ENCODE data around the gene MIA. TPM values are rescaled to one million over a fixed set of nuclear protein-coding genes. Genes with fewer than 3 reads are reported as not detected.
"Not testable (repeated sequence)": the region's sequence is repeated elsewhere in the genome, so short reads cannot be mapped to it uniquely, and the experiment has no call there.

The MIA gene
- total RNA-seq, 4 donors from 2014 or later, result 2.1 to 4.1 (median 2.7) TPM

- Histone ChIP-seq H3K27ac (replicated peaks in 1 of 4) (no peak overlapping the region), H3K36me3 (peaks cover 67 to 98% (median 89%) of the 10 kb centered on the region in 4 donors), H3K27me3 (no peaks in the 10 kb centered on the region), H3K9me3 (no peaks in the 10 kb centered on the region), H3K4me1 (peaks cover 11 to 30% (median 28%) of the 10 kb centered on the region in 4 donors), H3K4me3 (no peak overlapping the region)
- WGBS, result 87% methylated on average over 13 of the region's 13 CpGs
- intact Hi-C loops (cut with DNase I), result no loop called here
- no peak for DNase-seq (ENCODE audit: extremely low spot score)
- TF ChIP-seq, protein P1, sequence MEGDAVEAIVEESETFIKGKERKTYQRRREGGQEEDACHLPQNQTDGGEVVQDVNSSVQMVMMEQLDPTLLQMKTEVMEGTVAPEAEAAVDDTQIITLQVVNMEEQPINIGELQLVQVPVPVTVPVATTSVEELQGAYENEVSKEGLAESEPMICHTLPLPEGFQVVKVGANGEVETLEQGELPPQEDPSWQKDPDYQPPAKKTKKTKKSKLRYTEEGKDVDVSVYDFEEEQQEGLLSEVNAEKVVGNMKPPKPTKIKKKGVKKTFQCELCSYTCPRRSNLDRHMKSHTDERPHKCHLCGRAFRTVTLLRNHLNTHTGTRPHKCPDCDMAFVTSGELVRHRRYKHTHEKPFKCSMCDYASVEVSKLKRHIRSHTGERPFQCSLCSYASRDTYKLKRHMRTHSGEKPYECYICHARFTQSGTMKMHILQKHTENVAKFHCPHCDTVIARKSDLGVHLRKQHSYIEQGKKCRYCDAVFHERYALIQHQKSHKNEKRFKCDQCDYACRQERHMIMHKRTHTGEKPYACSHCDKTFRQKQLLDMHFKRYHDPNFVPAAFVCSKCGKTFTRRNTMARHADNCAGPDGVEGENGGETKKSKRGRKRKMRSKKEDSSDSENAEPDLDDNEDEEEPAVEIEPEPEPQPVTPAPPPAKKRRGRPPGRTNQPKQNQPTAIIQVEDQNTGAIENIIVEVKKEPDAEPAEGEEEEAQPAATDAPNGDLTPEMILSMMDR (IDR thresholded peaks at IDR 0.05), result no peak
- TF ChIP-seq POLR2A (IDR thresholded peaks at IDR 0.05; ENCODE audit: low read depth) (no peak), POLR2AphosphoS5 (IDR thresholded peaks at IDR 0.05) (no peak), EP300 (IDR thresholded peaks at IDR 0.05) (no peak)
Measured at GRCh38 chr19:40759352-40759751, 16.0 kb upstream of the MIA start.

DNA sequence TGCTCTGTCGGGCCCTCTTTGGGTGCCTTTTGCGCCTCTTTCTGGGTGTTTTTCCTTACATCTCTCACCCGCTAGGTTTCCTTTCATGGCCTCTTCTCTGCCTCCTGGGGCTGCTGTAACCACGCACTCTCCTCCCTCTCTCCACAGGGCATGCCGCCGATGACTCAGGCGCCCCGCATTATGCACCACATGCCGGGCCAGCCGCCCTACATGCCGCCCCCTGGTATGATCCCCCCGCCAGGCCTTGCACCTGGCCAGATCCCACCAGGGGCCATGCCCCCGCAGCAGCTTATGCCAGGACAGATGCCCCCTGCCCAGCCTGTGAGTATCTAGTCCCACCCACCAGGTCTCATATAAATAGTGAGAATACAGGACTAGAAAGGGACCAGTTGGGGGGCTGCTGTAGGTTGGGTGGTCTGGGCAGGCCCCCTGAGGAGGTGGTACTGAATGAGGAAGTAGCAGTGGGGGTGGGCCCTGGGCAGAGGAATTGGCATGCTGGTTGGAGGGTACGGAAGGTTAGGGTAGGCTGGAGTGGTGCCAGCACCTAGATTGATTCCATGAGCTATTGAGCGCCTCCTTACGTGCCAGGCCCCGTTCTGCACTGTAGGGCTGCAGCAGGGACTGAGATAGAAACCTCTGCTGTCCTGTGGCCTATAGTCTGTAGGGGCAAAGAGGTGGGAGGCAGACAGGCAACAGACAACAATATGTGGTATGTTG lies 12.4 kb upstream of the MIA start:
- Histone ChIP-seq H3K4me3 (no peak overlapping the region), H3K9me3 (no peaks in the 10 kb centered on the region), H3K27ac (replicated peaks in 1 of 4) (no peak overlapping the region), H3K36me3 (peaks cover 75 to 99% (median 90%) of the 10 kb centered on the region in 4 donors), H3K4me1 (no peaks in the 10 kb centered on the region), H3K27me3 (no peaks in the 10 kb centered on the region)
- WGBS, result 93% methylated on average over 13 of the region's 17 CpGs
- TF ChIP-seq POLR2AphosphoS5 (IDR thresholded peaks at IDR 0.05) (no peak), POLR2A (IDR thresholded peaks at IDR 0.05; ENCODE audit: low read depth) (no peak), EP300 (IDR thresholded peaks at IDR 0.05) (no peak)
- TF ChIP-seq, protein P1 (IDR thresholded peaks at IDR 0.05), result no peak
- DNase-seq (ENCODE audit: extremely low spot score), result no peak
- intact Hi-C loops (cut with DNase I), result no loop called here

DNA sequence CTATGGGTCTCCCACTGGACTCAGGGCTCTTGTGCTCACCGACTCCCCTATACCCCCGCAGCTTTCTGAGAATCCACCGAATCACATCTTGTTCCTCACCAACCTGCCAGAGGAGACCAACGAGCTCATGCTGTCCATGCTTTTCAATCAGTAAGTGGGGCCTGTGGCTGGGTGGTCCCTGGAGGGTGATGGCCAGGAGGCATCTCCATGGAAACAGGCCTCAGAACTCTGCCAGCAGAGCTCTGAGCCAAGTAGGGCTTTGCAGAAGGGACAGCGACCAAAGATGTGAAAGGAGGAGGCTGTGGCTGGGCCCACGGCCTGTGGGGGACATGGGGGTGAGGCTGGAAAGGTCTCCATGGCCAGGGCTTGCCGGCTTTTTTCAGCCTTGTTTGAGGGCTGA lies 11.8 kb upstream of the MIA start:
- 87% methylated on average over 7 of the region's 7 CpGs for WGBS
- intact Hi-C loops (cut with DNase I), result no loop called here
- peaks cover 72 to 94% (median 84%) of the 10 kb centered on the region in 4 donors for H3K36me3 ChIP-seq
- no peaks in the 10 kb centered on the region for H3K9me3 ChIP-seq
- no peak for TF ChIP-seq EP300 (IDR thresholded peaks at IDR 0.05)
- TF ChIP-seq POLR2A (IDR thresholded peaks at IDR 0.05; ENCODE audit: low read depth), result no peak
- TF ChIP-seq, protein P1 (IDR thresholded peaks at IDR 0.05), result no peak
- TF ChIP-seq POLR2AphosphoS5 (IDR thresholded peaks at IDR 0.05), result no peak
- no peak overlapping the region for H3K27ac ChIP-seq (replicated peaks in 1 of 4)
- H3K4me3 ChIP-seq, result no peak overlapping the region
- no peaks in the 10 kb centered on the region for H3K27me3 ChIP-seq
- H3K4me1 ChIP-seq, result no peaks in the 10 kb centered on the region
- no peak for DNase-seq (ENCODE audit: extremely low spot score)

DNA sequence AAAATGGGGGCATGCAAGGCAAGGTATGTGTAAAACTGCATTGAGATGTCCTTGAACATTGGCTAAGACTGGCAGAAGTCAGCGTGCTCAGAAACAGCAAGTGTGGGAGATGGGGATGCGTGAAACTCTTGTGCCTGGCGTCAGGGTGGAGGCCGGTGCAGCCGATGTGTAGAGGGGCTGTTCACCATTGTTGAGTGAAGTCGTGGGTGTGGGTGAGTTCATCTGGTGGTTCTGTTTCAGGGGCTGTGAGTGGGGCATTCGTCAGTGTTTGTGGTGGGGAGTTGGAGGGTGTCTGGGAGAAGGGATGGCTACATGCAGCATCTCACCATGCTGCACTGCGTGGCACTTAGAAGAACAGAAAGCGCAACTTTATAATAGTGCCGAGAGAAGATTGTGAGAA lies 11.4 kb upstream of the MIA start:
- no peaks in the 10 kb centered on the region for H3K27me3 ChIP-seq
- TF ChIP-seq, protein P1 (IDR thresholded peaks at IDR 0.05), result no peak
- no peak for TF ChIP-seq POLR2AphosphoS5 (IDR thresholded peaks at IDR 0.05)
- TF ChIP-seq EP300 (IDR thresholded peaks at IDR 0.05), result no peak
- TF ChIP-seq POLR2A (IDR thresholded peaks at IDR 0.05; ENCODE audit: low read depth), result no peak
- no peak overlapping the region for H3K4me3 ChIP-seq

DNA sequence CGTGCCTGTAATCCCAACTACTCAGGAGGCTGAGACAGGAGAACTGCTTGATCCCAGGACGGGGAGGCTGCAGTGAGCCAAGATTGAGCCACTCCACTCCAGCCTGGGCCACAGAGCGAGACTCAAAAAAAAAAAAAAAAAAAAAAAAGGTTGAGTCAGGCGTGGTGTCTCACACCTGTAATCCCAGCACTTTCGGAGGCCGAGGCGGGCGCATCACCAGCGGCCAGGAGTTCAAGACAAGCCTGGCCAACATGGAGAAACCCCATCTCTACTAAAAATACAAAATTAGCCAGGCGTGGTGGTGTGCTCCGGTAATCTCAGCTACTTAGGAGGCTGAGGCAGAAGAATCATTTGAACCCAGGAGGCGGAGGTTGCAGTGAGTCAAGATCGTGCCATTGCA lies 8.9 kb upstream of the MIA start:
- H3K4me3 ChIP-seq; DNase-seq (ENCODE audit: extremely low spot score); H3K4me1 ChIP-seq; intact Hi-C loops (cut with DNase I); H3K27ac ChIP-seq (replicated peaks in 1 of 4); H3K27me3 ChIP-seq; H3K9me3 ChIP-seq: not testable (repeated sequence)
- WGBS, result 95% methylated on average over 13 of the region's 13 CpGs
- H3K36me3 ChIP-seq, result peaks cover 47 to 70% (median 59%) of the 10 kb centered on the region in 4 donors

More for the DNA sequence above, 11.4 kb upstream of the MIA start:
- Histone ChIP-seq H3K36me3 (peaks cover 67 to 89% (median 80%) of the 10 kb centered on the region in 4 donors), H3K27ac (replicated peaks in 1 of 4) (no peak overlapping the region), H3K9me3 (no peaks in the 10 kb centered on the region), H3K4me1 (no peaks in the 10 kb centered on the region)
- WGBS, result 97% methylated on average over 10 of the region's 10 CpGs
- DNase-seq (ENCODE audit: extremely low spot score), result no peak
- intact Hi-C loops (cut with DNase I), result no loop called here
